A549 (cell line): ENCODE results near the gene LYZL4.

Source experiments
- BCL3 ChIP-seq: fragments of >200 bp; sonication (Bioruptor Twin); formaldehyde crosslinking; IDR thresholded peaks from 3 replicates; pipeline ENCODE4 v1.6.1; 2016
- CTCF ChIP-seq: fragments of >200 bp; sonication (Bioruptor Twin); formaldehyde crosslinking; IDR thresholded peaks from 3 replicates; pipeline ENCODE4 v1.5.1; 2016
- PBX3 ChIP-seq: IDR thresholded peaks from 2 replicates; pipeline ENCODE4 v1.6.1; 2012
- POLR2A ChIP-seq: IDR thresholded peaks from 2 replicates; pipeline ENCODE4 v1.6.1; 2012; ENCODE audit warnings: mild to moderate bottlenecking, low read length
- RAD21 ChIP-seq, 2 experiments: fragments of >200 bp in 1 of 2; sonication (Bioruptor Twin) in 1 of 2; formaldehyde crosslinking in 1 of 2; IDR thresholded peaks in 1 of 2; conservative IDR thresholded peaks in 1 of 2; 2 replicates in 1 of 2; 3 replicates in 1 of 2; pipeline ENCODE4 v1.6.1; 2012 to 2018; ENCODE audit warnings: inconsistent platforms in 1 of 2

DNA sequence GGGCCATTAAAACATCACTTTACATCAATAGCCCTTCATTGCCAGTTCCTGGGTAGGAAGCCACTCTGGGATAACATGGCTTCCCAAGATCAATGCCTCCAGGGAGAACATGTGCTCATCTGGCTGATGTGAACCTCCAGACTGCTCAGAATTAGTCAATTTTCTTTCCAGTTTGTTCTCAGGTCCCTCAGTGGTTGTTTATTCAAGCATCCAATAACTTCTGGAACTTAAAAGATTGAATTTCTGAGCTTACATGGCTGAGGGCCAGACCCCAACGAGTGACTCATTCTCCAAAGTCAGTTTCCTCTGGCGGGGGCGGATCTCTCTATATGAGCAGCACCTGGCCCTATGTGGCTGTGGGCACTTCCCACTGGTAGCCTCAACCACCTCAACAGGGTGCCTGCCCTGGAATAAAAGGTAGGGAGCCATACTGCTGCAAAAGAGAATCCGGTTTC lies 34.0 kb downstream of the LYZL4 start:
- TF ChIP-seq POLR2A, result no peak
- no peak for TF ChIP-seq PBX3
- no peak for TF ChIP-seq RAD21 (conservative IDR thresholded peaks at IDR 0.05 in 1 of 2, IDR thresholded peaks at IDR 0.05 in 1 of 2)
- no peak for TF ChIP-seq BCL3
- no peak for TF ChIP-seq CTCF
